A673 (cell line): Measurements from ENCODE around the gene ADSL. TPM values are rescaled to one million over a fixed set of nuclear protein-coding genes. Genes with fewer than 3 reads are reported as not detected.

ENCODE experiments used
- BruUV-seq: library from RNA; stranded (reverse); fragments of 400-500 nt; replicated peaks from 2 replicates; lab custom pipeline; 2021; lab: Mats Ljungman, UMichigan
- CTCF ChIA-PET: fragments of 300-600 bp; sonication (Branson Sonifier 250); formaldehyde crosslinking; loops from one replicate; lab custom pipeline; 2022; ENCODE audit warnings: antibody characterized with exemption; lab: Charles Lee
- POLR2A ChIA-PET: fragments of 300-600 bp; sonication (Branson Sonifier 250); formaldehyde crosslinking; loops from one replicate; lab custom pipeline; 2022; ENCODE audit warnings: antibody characterized with exemption; ENCODE audit not compliant: low non-redundant PET; lab: Charles Lee
- DNase-seq: peaks from one replicate; pipeline ENCODE4 v3.0.0-alpha.2; 2015; ENCODE audit warnings: low spot score
- H3K27ac ChIP-seq: fragments of 200-600 bp; sonication (generic); 2 replicates; pipeline ENCODE4 v1.5.1; 2016; ENCODE audit warnings: mixed run types, low read depth, mild to moderate bottlenecking, mixed read lengths, antibody characterized with exemption, low read length; ENCODE audit not compliant: poor library complexity, severe bottlenecking
- H3K27me3 ChIP-seq: fragments of 200-600 bp; sonication (generic); replicated peaks from 2 replicates; pipeline ENCODE4 v1.6.1; 2017; ENCODE audit warnings: mixed run types, low read depth, mild to moderate bottlenecking, mixed read lengths, antibody characterized with exemption, low read length; ENCODE audit not compliant: insufficient read depth, poor library complexity
- H3K36me3 ChIP-seq: fragments of 200-600 bp; sonication (generic); 2 replicates; pipeline ENCODE4 v1.6.1; 2016; ENCODE audit warnings: mixed run types, mild to moderate bottlenecking, mixed read lengths, antibody characterized with exemption, low read length; ENCODE audit not compliant: insufficient read depth, poor library complexity, severe bottlenecking
- H3K4me1 ChIP-seq: fragments of 200-600 bp; sonication (generic); 2 replicates; pipeline ENCODE4 v1.6.1; 2017; ENCODE audit warnings: mixed run types, mild to moderate bottlenecking, mixed read lengths, antibody characterized with exemption, low read length; ENCODE audit not compliant: insufficient read depth, poor library complexity, severe bottlenecking
- H3K4me3 ChIP-seq: fragments of 200-600 bp; sonication (generic); 2 replicates; pipeline ENCODE4 v1.5.1; 2016; ENCODE audit warnings: low read depth, mixed run types, mild to moderate bottlenecking, mixed read lengths, low read length; ENCODE audit not compliant: poor library complexity, severe bottlenecking
- H3K9me3 ChIP-seq: fragments of 200-600 bp; sonication (generic); 2 replicates; pipeline ENCODE4 v1.6.1; 2016; ENCODE audit warnings: mixed run types, low read depth, mild to moderate bottlenecking, mixed read lengths, antibody characterized with exemption, low read length; ENCODE audit not compliant: poor library complexity, severe bottlenecking
- CTCF ChIP-seq: fragments of 300-800, 200-600 bp; sonication (generic); conservative IDR thresholded peaks from 2 replicates; pipeline ENCODE4 v1.5.1; 2017; ENCODE audit warnings: low read depth, mild to moderate bottlenecking, antibody characterized with exemption, low read length, moderate library complexity, mixed read lengths
- EZH2 ChIP-seq: fragments of 200-600 bp; sonication (generic); IDR thresholded peaks from 2 replicates; pipeline ENCODE4 v1.6.1; 2017; ENCODE audit warnings: borderline replicate concordance, low read depth, mild to moderate bottlenecking, mixed read lengths, antibody characterized with exemption, low read length; ENCODE audit not compliant: poor library complexity, severe bottlenecking
- intact Hi-C: fragments of 100-400 bp; cut with micrococcal nuclease; formaldehyde crosslinking; loops from one replicate; pipeline ENCODE4 v1.10.0; 2022; ENCODE audit not compliant: unreplicated experiment
- total RNA-seq: library from RNA; stranded (reverse); gene quantifications from 2 replicates; pipeline ENCODE4 v1.2.3, GENCODE V29; 2021

ADSL gene
- total RNA-seq, 1 experiment from 2014 or later, result 133 TPM

GRCh38 chr22:40348025-40348658 is 1.8 kb downstream of the ADSL start:
- BruUV-seq, result no TSS peak
- ChIA-PET POLR2A (no interaction called here), CTCF (interaction anchor here (0.6 to 0.8 kb wide), 4 partner anchors 135 to 320 kb away, joined by 3 to 10 read pairs (median 4); no protein-coding TSS in a partner anchor)
- intact Hi-C loops, result loop anchor here (1.0 to 10.0 kb wide), 3 partner anchors 304 to 813 kb away; partner anchors contain the start of gene RPS19BP1
- Histone ChIP-seq H3K9me3 (no peaks in the 10 kb centered on the region), H3K27ac (peak overlapping the region; percentile 86), H3K4me3 (peak overlapping the region; percentile 81), H3K27me3 (no peaks in the 10 kb centered on the region), H3K4me1 (peaks cover 13% of the 10 kb centered on the region), H3K36me3 (peaks cover 45% of the 10 kb centered on the region)
- peak; percentile 63 for DNase-seq
- no peak for TF ChIP-seq EZH2
- peak; percentile 82 for TF ChIP-seq CTCF

GRCh38 chr22:40352763-40353162 is 6.5 kb downstream of the ADSL start:
- peaks cover 78% of the 10 kb centered on the region for H3K36me3 ChIP-seq
- H3K4me3 ChIP-seq, result no peak overlapping the region
- POLR2A ChIA-PET, result no interaction called here
- H3K27ac ChIP-seq, result no peak overlapping the region
- TF ChIP-seq CTCF, result no peak
- TF ChIP-seq EZH2, result no peak
- DNase-seq, result no peak
- peaks cover 4% of the 10 kb centered on the region for H3K4me1 ChIP-seq
- BruUV-seq, result no TSS peak
- no peaks in the 10 kb centered on the region for H3K9me3 ChIP-seq
- H3K27me3 ChIP-seq, result no peaks in the 10 kb centered on the region
- CTCF ChIA-PET, result no interaction called here
- intact Hi-C loops, result no loop called here

GRCh38 chr22:40361100-40361499 is 14.8 kb downstream of the ADSL start:
- Histone ChIP-seq H3K36me3 (peaks cover 89% of the 10 kb centered on the region), H3K4me3 (no peak overlapping the region), H3K4me1 (no peaks in the 10 kb centered on the region), H3K27me3 (no peaks in the 10 kb centered on the region), H3K27ac (no peak overlapping the region), H3K9me3 (no peaks in the 10 kb centered on the region)
- intact Hi-C loops, result no loop called here
- CTCF ChIA-PET, result no interaction called here
- no peak for TF ChIP-seq EZH2
- TF ChIP-seq CTCF, result no peak
- no TSS peak for BruUV-seq
- POLR2A ChIA-PET, result no interaction called here
- no peak for DNase-seq
